Liver (tissue), 9 donors: ENCODE measurements around the gene PRAF2. TPM values are rescaled to one million over a fixed set of nuclear protein-coding genes. Genes with fewer than 3 reads are reported as not detected.
A peak's percentile ranks its signal among the peaks of the same experiment; 100 is the strongest.

Experiments
- DNase-seq: peaks from one replicate; pipeline ENCODE4 v3.0.0-alpha.2; 2017; ENCODE audit warnings: low spot score
- H3K27ac ChIP-seq, 2 donors: one replicate each; pipeline ENCODE4 v1.7.0; 2013; ENCODE audit warnings: inconsistent platforms in 2 of 2, low read length in 2 of 2, control low read depth in 1 of 2, low read depth in 1 of 2, mild to moderate bottlenecking in 1 of 2
- H3K27me3 ChIP-seq, 4 donors: one replicate each; pipeline versions ENCODE4 v1.6.1 to v1.7.0; 2013; ENCODE audit warnings: low read length in 3 of 4, inconsistent platforms in 1 of 4, mild to moderate bottlenecking in 1 of 4, moderate library complexity in 1 of 4; ENCODE audit not compliant: control insufficient read depth in 4 of 4, insufficient read depth in 4 of 4
- H3K36me3 ChIP-seq, 4 donors: one replicate each; pipeline versions ENCODE4 v1.6.1 to v1.7.0; 2013; ENCODE audit warnings: low read length in 3 of 4, mild to moderate bottlenecking in 3 of 4, low read depth in 1 of 4, moderate library complexity in 1 of 4; ENCODE audit not compliant: control insufficient read depth in 4 of 4, insufficient read depth in 3 of 4
- H3K4me1 ChIP-seq, 4 donors: one replicate each; pipeline versions ENCODE4 v1.6.1 to v1.7.0; 2013; ENCODE audit warnings: low read length in 3 of 4, mild to moderate bottlenecking in 3 of 4, moderate library complexity in 1 of 4; ENCODE audit not compliant: control insufficient read depth in 4 of 4, insufficient read depth in 4 of 4
- H3K4me3 ChIP-seq, 3 donors: one replicate each; pipeline versions ENCODE4 v1.6.1 to v1.7.0; 2013; ENCODE audit warnings: low read length in 3 of 3, control low read depth in 1 of 3, low read depth in 1 of 3, mild to moderate bottlenecking in 1 of 3
- H3K9ac ChIP-seq, 2 donors: one replicate each; pipeline ENCODE4 v1.7.0; 2013; ENCODE audit warnings: low read length in 2 of 2, mild to moderate bottlenecking in 2 of 2, moderate library complexity in 2 of 2, control low read depth in 1 of 2, low read depth in 1 of 2
- H3K9me3 ChIP-seq, 4 donors: one replicate each; pipeline versions ENCODE4 v1.6.1 to v1.7.0; 2013; ENCODE audit warnings: low read length in 3 of 4; ENCODE audit not compliant: control insufficient read depth in 4 of 4
- EGR1 ChIP-seq, 2 donors: IDR thresholded peaks; 2 replicates each; pipeline ENCODE4 v1.6.1; 2016 to 2018; ENCODE audit warnings: antibody characterized with exemption in 2 of 2, low read depth in 2 of 2
- FOXA1 ChIP-seq: IDR thresholded peaks from 2 replicates; pipeline ENCODE4 v1.6.1; 2016; ENCODE audit warnings: antibody characterized with exemption
- FOXA2 ChIP-seq: IDR thresholded peaks from 2 replicates; pipeline ENCODE4 v1.6.1; 2016; ENCODE audit warnings: antibody characterized with exemption
- GABPA ChIP-seq, 2 donors: IDR thresholded peaks in 1 of 2; conservative IDR thresholded peaks in 1 of 2; 2 replicates each; pipeline ENCODE4 v1.6.1; 2016; ENCODE audit warnings: antibody characterized with exemption in 2 of 2, mild to moderate bottlenecking in 1 of 2, moderate library complexity in 1 of 2
- HNF4A ChIP-seq, 2 donors: conservative IDR thresholded peaks; 2 replicates each; pipeline ENCODE4 v1.6.1; 2016; ENCODE audit warnings: antibody characterized with exemption in 2 of 2, mild to moderate bottlenecking in 2 of 2
- HNF4G ChIP-seq: IDR thresholded peaks from 2 replicates; pipeline ENCODE4 v1.6.1; 2016; ENCODE audit warnings: antibody characterized with exemption
- JUND ChIP-seq, 2 donors: IDR thresholded peaks; 2 replicates each; pipeline ENCODE4 v1.6.1; 2016; ENCODE audit warnings: antibody characterized with exemption in 2 of 2
- NR2F2 ChIP-seq: IDR thresholded peaks from 2 replicates; pipeline ENCODE4 v1.6.1; 2016; ENCODE audit warnings: antibody characterized with exemption
- RXRA ChIP-seq, 2 donors: IDR thresholded peaks; 2 replicates each; pipeline ENCODE4 v1.6.1; 2017 to 2018; ENCODE audit warnings: antibody characterized with exemption in 2 of 2, mild to moderate bottlenecking in 1 of 2
- SP1 ChIP-seq: IDR thresholded peaks from 2 replicates; pipeline ENCODE4 v1.6.1; 2018; ENCODE audit warnings: antibody characterized with exemption, mild to moderate bottlenecking
- TAF1 ChIP-seq: conservative IDR thresholded peaks from 2 replicates; pipeline ENCODE4 v1.6.1; 2016; ENCODE audit warnings: antibody characterized with exemption, mild to moderate bottlenecking
- YY1 ChIP-seq: IDR thresholded peaks from 2 replicates; pipeline ENCODE4 v1.6.1; 2016; ENCODE audit warnings: antibody characterized with exemption, mild to moderate bottlenecking
- WGBS: extraction: QIAGEN DNeasy Blood & Tissue Kit; methylation state at CpG from one replicate; pipeline ENCODE4 v1.1.7; 2013; 5-methylcytosine and 5-hydroxymethylcytosine counted together
- polyA plus RNA-seq, 2 donors: library from polyadenylated mRNA; stranded (reverse) in 1 of 2; unstranded in 1 of 2; fragments of 200-250 nt in 1 of 2; fragments of >200 nt in 1 of 2; fragmentation: Nextera tagmentation in 1 of 2; extraction: Ambion mirVana in 1 of 2; gene quantifications; one replicate each; pipeline versions ENCODE4 v1.2.1 to v1.2.3, GENCODE V29; 2013 to 2015
- total RNA-seq, 2 donors: library from RNA; depleted of rRNA; stranded (reverse); fragments of >200 nt; gene quantifications; one replicate each; pipeline ENCODE4 v1.2.3, GENCODE V29; 2014
- TF ChIP-seq, protein P1 (sequence below): fragments of 150-350 bp; IDR thresholded peaks from 2 replicates; pipeline ENCODE4 v1.5.1; 2017; ENCODE audit warnings: improper control_type of control experiment, low read depth, low read length; ENCODE audit not compliant: missing input control
- TF ChIP-seq, protein P2 (sequence below): IDR thresholded peaks from 2 replicates; pipeline ENCODE4 v1.6.1; 2016; ENCODE audit warnings: antibody characterized with exemption
- TF ChIP-seq, protein P3 (sequence below): IDR thresholded peaks from 2 replicates; pipeline ENCODE4 v1.6.1; 2016; ENCODE audit warnings: antibody characterized with exemption
- TF ChIP-seq, protein P4 (sequence below): IDR thresholded peaks from 2 replicates; pipeline ENCODE4 v1.6.1; 2016; ENCODE audit warnings: antibody characterized with exemption
- TF ChIP-seq, protein P5 (sequence below): IDR thresholded peaks from 2 replicates; pipeline ENCODE4 v1.6.1; 2016; ENCODE audit warnings: antibody characterized with exemption, mild to moderate bottlenecking
- donor health status: healthy.
- donor health status: healthy.
- donor health status: healthy.
- donor health status: healthy.
- donor health status: healthy.

The PRAF2 gene
- total and polyA plus RNA-seq, 4 donors, result 1.4 to 8.2 (median 3.9) TPM

DNA sequence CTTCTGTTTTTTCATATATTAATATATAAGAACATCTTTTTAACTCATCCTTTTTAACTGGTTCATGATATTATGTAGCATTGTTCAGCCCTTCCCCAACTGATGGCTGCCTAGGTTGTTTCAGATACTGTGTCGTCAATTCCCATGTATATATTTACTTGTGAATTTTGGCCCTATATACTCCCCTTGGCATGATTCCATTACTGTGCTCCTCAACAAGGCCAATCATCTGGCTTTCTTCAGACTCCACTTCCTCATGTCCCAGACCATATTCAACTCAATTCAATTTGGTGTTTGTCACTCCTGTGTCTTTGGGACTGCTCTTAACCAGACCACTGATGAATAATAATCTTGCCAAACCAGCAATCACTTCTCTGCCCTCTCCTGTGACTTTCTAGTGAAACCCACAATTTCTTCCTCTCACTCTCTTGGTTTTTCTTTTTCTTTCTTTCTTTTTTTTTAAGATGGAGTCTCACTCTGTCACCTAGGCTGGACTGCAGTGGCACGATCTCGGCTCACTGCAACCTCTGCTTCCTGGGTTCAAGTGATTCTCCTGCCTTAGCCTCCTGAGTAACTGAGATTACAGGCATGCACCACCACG is 8.6 kb upstream of the PRAF2 start:
- Histone ChIP-seq H3K9ac (no peak overlapping the region), H3K36me3 (peaks cover 0 to 4% (median 2%) of the 10 kb centered on the region in 4 donors), H3K27ac (no peak overlapping the region), H3K27me3 (no peaks in the 10 kb centered on the region), H3K4me1 (peaks cover 0 to 5% (median 5%) of the 10 kb centered on the region in 4 donors), H3K4me3 (no peak overlapping the region), H3K9me3 (no peaks in the 10 kb centered on the region)
- 78% methylated on average over 4 of the region's 4 CpGs for WGBS
- TF ChIP-seq NR2F2 (no peak), GABPA (IDR thresholded peaks at IDR 0.05 in 1 of 2, conservative IDR thresholded peaks at IDR 0.05 in 1 of 2) (no peak), HNF4G (no peak), TAF1 (no peak), HNF4A (conservative IDR thresholded peaks at IDR 0.05) (no peak), FOXA1 (no peak), YY1 (no peak)
- TF ChIP-seq, protein P1, sequence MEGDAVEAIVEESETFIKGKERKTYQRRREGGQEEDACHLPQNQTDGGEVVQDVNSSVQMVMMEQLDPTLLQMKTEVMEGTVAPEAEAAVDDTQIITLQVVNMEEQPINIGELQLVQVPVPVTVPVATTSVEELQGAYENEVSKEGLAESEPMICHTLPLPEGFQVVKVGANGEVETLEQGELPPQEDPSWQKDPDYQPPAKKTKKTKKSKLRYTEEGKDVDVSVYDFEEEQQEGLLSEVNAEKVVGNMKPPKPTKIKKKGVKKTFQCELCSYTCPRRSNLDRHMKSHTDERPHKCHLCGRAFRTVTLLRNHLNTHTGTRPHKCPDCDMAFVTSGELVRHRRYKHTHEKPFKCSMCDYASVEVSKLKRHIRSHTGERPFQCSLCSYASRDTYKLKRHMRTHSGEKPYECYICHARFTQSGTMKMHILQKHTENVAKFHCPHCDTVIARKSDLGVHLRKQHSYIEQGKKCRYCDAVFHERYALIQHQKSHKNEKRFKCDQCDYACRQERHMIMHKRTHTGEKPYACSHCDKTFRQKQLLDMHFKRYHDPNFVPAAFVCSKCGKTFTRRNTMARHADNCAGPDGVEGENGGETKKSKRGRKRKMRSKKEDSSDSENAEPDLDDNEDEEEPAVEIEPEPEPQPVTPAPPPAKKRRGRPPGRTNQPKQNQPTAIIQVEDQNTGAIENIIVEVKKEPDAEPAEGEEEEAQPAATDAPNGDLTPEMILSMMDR, result no peak
- TF ChIP-seq, protein P2, sequence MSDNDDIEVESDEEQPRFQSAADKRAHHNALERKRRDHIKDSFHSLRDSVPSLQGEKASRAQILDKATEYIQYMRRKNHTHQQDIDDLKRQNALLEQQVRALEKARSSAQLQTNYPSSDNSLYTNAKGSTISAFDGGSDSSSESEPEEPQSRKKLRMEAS, result no peak
- TF ChIP-seq, protein P3, sequence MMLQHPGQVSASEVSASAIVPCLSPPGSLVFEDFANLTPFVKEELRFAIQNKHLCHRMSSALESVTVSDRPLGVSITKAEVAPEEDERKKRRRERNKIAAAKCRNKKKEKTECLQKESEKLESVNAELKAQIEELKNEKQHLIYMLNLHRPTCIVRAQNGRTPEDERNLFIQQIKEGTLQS, result no peak
- no peak for DNase-seq

DNA sequence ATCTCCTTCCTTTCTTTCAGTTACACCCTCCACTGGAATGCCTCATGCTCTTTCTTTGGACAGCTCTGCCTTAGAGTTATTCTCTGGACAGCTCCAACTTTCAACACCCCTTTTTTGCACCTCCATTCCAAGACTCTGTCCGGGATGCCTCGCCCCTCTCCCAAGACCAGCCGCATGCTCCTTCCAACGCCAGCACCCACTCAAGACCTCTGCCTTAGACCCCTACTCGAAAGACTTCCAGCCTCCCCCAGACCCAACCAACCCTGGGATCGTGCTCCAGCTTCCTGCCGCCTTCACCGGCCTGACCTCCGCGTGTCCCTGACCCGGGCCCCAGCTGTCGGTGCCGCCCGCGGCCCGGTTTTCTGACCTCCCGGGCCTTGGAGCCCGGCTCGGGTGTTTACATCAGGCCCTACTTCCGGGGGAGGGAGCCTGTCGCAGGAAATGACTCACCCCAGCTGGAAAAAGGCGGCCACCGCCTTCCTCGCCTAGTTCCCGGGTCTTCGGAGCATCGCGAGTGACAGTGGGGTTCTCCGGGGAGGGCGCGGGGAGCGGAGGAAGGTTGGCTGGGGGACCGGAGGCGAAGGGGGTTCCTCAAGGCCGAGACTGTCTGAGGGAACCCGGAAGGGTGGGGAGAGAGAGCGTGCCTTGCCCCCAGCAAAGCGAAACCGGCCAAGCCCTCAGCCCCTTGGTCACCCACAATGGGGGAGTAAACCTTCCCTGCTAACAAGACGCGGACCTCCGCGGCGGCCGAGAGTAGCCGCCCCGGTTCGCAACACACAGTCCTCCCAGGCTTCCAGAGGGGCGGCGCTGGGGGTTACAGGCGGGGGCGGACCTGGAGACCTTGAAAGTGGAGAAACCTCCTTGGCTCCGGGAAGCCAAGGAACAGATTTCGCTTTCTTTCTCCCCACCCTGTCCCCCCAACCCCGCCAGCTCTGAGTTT is 6.0 kb upstream of the PRAF2 start, which contains the start of gene WDR45:
WDR45 (minus strand) TSS at position 399 of the 940 bp plus-strand sequence. CDS start 1,792 bp downstream, outside the sequence.
- under 1% methylated on average over 55 of the region's 55 CpGs for WGBS
- no peaks in the 10 kb centered on the region for H3K27me3 ChIP-seq
- H3K4me1 ChIP-seq, result peaks cover 0 to 5% (median 5%) of the 10 kb centered on the region in 4 donors
- peak within 1 kb of the TSS; percentile 67 to 88 (median 74) for H3K4me3 ChIP-seq
- DNase-seq, result peak; percentile 72
- peak within 1 kb of the TSS; percentile 83 to 98 for H3K27ac ChIP-seq
- H3K9ac ChIP-seq, result peak within 1 kb of the TSS; percentile 72 to 86
- H3K36me3 ChIP-seq, result peaks cover 2 to 19% (median 7%) of the 10 kb centered on the region in 4 donors
- H3K9me3 ChIP-seq, result no peaks in the 10 kb centered on the region
- TF ChIP-seq HNF4A (conservative IDR thresholded peaks at IDR 0.05) (no peak), RXRA (IDR thresholded peaks at IDR 0.05) (peak in 1 of 2 donors; percentile 42), NR2F2 (peak; percentile 58), TAF1 (no peak), YY1 (peak; percentile 34), SP1 (peak; percentile 29), JUND (IDR thresholded peaks at IDR 0.05) (peak; percentile 95 to 96), EGR1 (IDR thresholded peaks at IDR 0.05; ENCODE audit: low read depth in 2 of 2) (no peak), FOXA1 (no peak), FOXA2 (no peak), GABPA (IDR thresholded peaks at IDR 0.05 in 1 of 2, conservative IDR thresholded peaks at IDR 0.05 in 1 of 2) (peak; percentile 76 to 92)
- TF ChIP-seq, protein P1, result no peak
- TF ChIP-seq, protein P2, result peak; percentile 29
- TF ChIP-seq, protein P3, result peak; percentile 81
- TF ChIP-seq, protein P4, sequence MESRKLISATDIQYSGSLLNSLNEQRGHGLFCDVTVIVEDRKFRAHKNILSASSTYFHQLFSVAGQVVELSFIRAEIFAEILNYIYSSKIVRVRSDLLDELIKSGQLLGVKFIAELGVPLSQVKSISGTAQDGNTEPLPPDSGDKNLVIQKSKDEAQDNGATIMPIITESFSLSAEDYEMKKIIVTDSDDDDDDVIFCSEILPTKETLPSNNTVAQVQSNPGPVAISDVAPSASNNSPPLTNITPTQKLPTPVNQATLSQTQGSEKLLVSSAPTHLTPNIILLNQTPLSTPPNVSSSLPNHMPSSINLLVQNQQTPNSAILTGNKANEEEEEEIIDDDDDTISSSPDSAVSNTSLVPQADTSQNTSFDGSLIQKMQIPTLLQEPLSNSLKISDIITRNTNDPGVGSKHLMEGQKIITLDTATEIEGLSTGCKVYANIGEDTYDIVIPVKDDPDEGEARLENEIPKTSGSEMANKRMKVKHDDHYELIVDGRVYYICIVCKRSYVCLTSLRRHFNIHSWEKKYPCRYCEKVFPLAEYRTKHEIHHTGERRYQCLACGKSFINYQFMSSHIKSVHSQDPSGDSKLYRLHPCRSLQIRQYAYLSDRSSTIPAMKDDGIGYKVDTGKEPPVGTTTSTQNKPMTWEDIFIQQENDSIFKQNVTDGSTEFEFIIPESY, result no peak
- TF ChIP-seq, protein P5, sequence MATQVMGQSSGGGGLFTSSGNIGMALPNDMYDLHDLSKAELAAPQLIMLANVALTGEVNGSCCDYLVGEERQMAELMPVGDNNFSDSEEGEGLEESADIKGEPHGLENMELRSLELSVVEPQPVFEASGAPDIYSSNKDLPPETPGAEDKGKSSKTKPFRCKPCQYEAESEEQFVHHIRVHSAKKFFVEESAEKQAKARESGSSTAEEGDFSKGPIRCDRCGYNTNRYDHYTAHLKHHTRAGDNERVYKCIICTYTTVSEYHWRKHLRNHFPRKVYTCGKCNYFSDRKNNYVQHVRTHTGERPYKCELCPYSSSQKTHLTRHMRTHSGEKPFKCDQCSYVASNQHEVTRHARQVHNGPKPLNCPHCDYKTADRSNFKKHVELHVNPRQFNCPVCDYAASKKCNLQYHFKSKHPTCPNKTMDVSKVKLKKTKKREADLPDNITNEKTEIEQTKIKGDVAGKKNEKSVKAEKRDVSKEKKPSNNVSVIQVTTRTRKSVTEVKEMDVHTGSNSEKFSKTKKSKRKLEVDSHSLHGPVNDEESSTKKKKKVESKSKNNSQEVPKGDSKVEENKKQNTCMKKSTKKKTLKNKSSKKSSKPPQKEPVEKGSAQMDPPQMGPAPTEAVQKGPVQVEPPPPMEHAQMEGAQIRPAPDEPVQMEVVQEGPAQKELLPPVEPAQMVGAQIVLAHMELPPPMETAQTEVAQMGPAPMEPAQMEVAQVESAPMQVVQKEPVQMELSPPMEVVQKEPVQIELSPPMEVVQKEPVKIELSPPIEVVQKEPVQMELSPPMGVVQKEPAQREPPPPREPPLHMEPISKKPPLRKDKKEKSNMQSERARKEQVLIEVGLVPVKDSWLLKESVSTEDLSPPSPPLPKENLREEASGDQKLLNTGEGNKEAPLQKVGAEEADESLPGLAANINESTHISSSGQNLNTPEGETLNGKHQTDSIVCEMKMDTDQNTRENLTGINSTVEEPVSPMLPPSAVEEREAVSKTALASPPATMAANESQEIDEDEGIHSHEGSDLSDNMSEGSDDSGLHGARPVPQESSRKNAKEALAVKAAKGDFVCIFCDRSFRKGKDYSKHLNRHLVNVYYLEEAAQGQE, result peak; percentile 36
